GM18909 (cell line): ENCODE results near the gene HOGA1.
"Not testable (repeated sequence)": the region's sequence is repeated elsewhere in the genome, so short reads cannot be mapped to it uniquely, and the experiment has no call there.

ENCODE experiments used
- ATAC-seq: cut with Tn5 transposase; IDR thresholded peaks from one replicate; pipeline ENCODE4 v1.9.1; 2021; ENCODE audit warnings: mild to moderate bottlenecking; ENCODE audit not compliant: unreplicated experiment, poor library complexity

The HOGA1 gene

GRCh38 chr10:97553575-97554031 lies 30.6 kb upstream of the HOGA1 start:
- no peak for ATAC-seq

GRCh38 chr10:97554336-97554735 lies 29.9 kb upstream of the HOGA1 start:
- ATAC-seq, result not testable (repeated sequence)

GRCh38 chr10:97555541-97555940 lies 28.6 kb upstream of the HOGA1 start:
- ATAC-seq, result not testable (repeated sequence)

GRCh38 chr10:97560731-97561381 lies 23.3 kb upstream of the HOGA1 start:
- ATAC-seq, result not testable (repeated sequence)

GRCh38 chr10:97561386-97562077 lies 22.7 kb upstream of the HOGA1 start:
- not testable (repeated sequence) for ATAC-seq

GRCh38 chr10:97562329-97562728 lies 21.9 kb upstream of the HOGA1 start:
- not testable (repeated sequence) for ATAC-seq

GRCh38 chr10:97563337-97563736 lies 20.9 kb upstream of the HOGA1 start:
- no peak for ATAC-seq

GRCh38 chr10:97564776-97565175 lies 19.4 kb upstream of the HOGA1 start:
- no peak for ATAC-seq

GRCh38 chr10:97566336-97566996 lies 17.7 kb upstream of the HOGA1 start:
- no peak for ATAC-seq

- ATAC-seq, result no peak
Measured at GRCh38 chr10:97567891-97568290, 16.3 kb upstream of the HOGA1 start.

- no peak for ATAC-seq
Measured at GRCh38 chr10:97570146-97570788, 13.9 kb upstream of the HOGA1 start.

GRCh38 chr10:97570789-97571471 lies 13.3 kb upstream of the HOGA1 start:
- ATAC-seq, result no peak

- no peak for ATAC-seq
Measured at GRCh38 chr10:97571622-97572021, 12.6 kb upstream of the HOGA1 start.

GRCh38 chr10:97572214-97572989 lies 11.8 kb upstream of the HOGA1 start, which contains the start of gene ANKRD2:
Gene ANKRD2 (plus strand): TSS chr10:97572779. CDS start chr10:97572789, 10 bp downstream.
- peak; percentile 65 for ATAC-seq

- no peak for ATAC-seq
Measured at GRCh38 chr10:97573021-97573420, 11.2 kb upstream of the HOGA1 start.

GRCh38 chr10:97573672-97574071 lies 10.5 kb upstream of the HOGA1 start:
- no peak for ATAC-seq

- no peak for ATAC-seq
Measured at GRCh38 chr10:97574374-97575126, 9.6 kb upstream of the HOGA1 start.

GRCh38 chr10:97575127-97575668 lies 9.0 kb upstream of the HOGA1 start:
- ATAC-seq, result no peak
